GM19455 (cell line): ENCODE measurements around the gene SATL1.
"Not testable (repeated sequence)": the region's sequence is repeated elsewhere in the genome, so short reads cannot be mapped to it uniquely, and the experiment has no call there.

ENCODE experiments used
- ATAC-seq: cut with Tn5 transposase; IDR thresholded peaks from one replicate; pipeline ENCODE4 v1.9.1; 2021; ENCODE audit not compliant: unreplicated experiment

Gene SATL1

GRCh38 chrX:85109235-85109634, 134.3 kb downstream of the SATL1 start:
- peak; percentile 66 for ATAC-seq

- ATAC-seq, result no peak
Observed at GRCh38 chrX:85108165-85108564, 135.4 kb downstream of the SATL1 start.

- ATAC-seq, result no peak
Observed at GRCh38 chrX:85107407-85107806, 136.2 kb downstream of the SATL1 start.

GRCh38 chrX:85089321-85089840, 154.2 kb downstream of the SATL1 start:
- ATAC-seq, result no peak

GRCh38 chrX:85084770-85085393, 158.7 kb downstream of the SATL1 start:
- no peak for ATAC-seq

GRCh38 chrX:85077247-85077646, 166.3 kb downstream of the SATL1 start:
- not testable (repeated sequence) for ATAC-seq

- ATAC-seq, result no peak
Observed at GRCh38 chrX:85065512-85066198, 177.9 kb downstream of the SATL1 start.

GRCh38 chrX:85052636-85053343, 190.8 kb downstream of the SATL1 start:
- ATAC-seq, result no peak

GRCh38 chrX:85052205-85052604, 191.4 kb downstream of the SATL1 start:
- no peak for ATAC-seq

GRCh38 chrX:85051627-85052026, 192.0 kb downstream of the SATL1 start:
- no peak for ATAC-seq
